ENCODE measurements around the gene NFATC2. TPM values are rescaled to one million over a fixed set of nuclear protein-coding genes. Genes with fewer than 3 reads are reported as not detected.

The NFATC2 gene
- polyA plus RNA-seq, 1 donor from 2014 or later, result not detected

DNA sequence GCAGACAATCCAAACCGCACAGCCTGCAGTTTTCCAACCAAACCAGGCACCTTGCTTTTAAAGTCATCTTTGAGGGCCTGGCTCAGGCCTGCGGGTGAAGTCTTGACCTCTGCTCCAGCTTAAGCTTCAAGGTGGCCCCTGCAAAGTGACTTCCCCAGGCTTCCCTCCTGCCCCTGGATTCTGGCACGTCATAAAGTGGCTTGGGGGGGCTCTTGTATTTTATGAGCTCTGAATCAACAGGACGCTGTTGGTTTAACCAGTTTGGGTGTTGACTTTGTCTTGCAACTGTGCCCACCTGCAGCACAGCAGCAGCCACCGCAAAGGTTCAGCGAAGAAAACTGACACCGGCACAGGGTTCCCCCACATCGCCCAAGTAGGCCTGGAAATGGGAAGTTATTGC is 81.2 kb downstream of the NFATC2 start:
- Histone ChIP-seq H3K4me3 (ENCODE audit: low read length) (no peak overlapping the region), H3K36me3 (ENCODE audit: insufficient read depth, low read length) (no peaks in the 10 kb centered on the region), H3K27me3 (ENCODE audit: insufficient read depth, low read depth, low read length) (no peaks in the 10 kb centered on the region), H3K9ac (ENCODE audit: low read length) (no peak overlapping the region), H3K79me2 (replicated peaks; ENCODE audit: insufficient read depth, low read length) (no peaks in the 10 kb centered on the region), H3K27ac (ENCODE audit: low read length) (no peak overlapping the region), H2AFZ (ENCODE audit: low read depth, low read length) (no peak overlapping the region), H4K20me1 (ENCODE audit: insufficient read depth) (no peaks in the 10 kb centered on the region), H3K4me2 (ENCODE audit: low read length) (no peak overlapping the region), H3K9me3 (ENCODE audit: low read length) (no peaks in the 10 kb centered on the region), H3K9me2 (ENCODE audit: insufficient read depth, low read length) (no peaks in the 10 kb centered on the region), H3F3A (ENCODE audit: insufficient read depth, low read length, poor library complexity, severe bottlenecking) (no peaks in the 10 kb centered on the region)
- TF ChIP-seq RAD21 (conservative IDR thresholded peaks at IDR 0.05), result no peak
- no peak for TF ChIP-seq SMC3 (conservative IDR thresholded peaks at IDR 0.05; ENCODE audit: poor library complexity)
- TF ChIP-seq, protein P1, sequence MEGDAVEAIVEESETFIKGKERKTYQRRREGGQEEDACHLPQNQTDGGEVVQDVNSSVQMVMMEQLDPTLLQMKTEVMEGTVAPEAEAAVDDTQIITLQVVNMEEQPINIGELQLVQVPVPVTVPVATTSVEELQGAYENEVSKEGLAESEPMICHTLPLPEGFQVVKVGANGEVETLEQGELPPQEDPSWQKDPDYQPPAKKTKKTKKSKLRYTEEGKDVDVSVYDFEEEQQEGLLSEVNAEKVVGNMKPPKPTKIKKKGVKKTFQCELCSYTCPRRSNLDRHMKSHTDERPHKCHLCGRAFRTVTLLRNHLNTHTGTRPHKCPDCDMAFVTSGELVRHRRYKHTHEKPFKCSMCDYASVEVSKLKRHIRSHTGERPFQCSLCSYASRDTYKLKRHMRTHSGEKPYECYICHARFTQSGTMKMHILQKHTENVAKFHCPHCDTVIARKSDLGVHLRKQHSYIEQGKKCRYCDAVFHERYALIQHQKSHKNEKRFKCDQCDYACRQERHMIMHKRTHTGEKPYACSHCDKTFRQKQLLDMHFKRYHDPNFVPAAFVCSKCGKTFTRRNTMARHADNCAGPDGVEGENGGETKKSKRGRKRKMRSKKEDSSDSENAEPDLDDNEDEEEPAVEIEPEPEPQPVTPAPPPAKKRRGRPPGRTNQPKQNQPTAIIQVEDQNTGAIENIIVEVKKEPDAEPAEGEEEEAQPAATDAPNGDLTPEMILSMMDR (IDR thresholded peaks at IDR 0.05; ENCODE audit: poor library complexity, severe bottlenecking), result no peak
- TF ChIP-seq POLR2AphosphoS5 (IDR thresholded peaks at IDR 0.05), result no peak
- TF ChIP-seq MXI1 (conservative IDR thresholded peaks at IDR 0.05; ENCODE audit: poor library complexity, severe bottlenecking), result no peak
- no peak for TF ChIP-seq EZH2 (IDR thresholded peaks at IDR 0.05; ENCODE audit: borderline replicate concordance, insufficient read depth, low read length, poor library complexity, severe bottlenecking)
- TF ChIP-seq EP300 (conservative IDR thresholded peaks at IDR 0.05; ENCODE audit: poor library complexity, severe bottlenecking), result no peak
- TF ChIP-seq TAF1 (IDR thresholded peaks at IDR 0.05; ENCODE audit: low read depth), result no peak

DNA sequence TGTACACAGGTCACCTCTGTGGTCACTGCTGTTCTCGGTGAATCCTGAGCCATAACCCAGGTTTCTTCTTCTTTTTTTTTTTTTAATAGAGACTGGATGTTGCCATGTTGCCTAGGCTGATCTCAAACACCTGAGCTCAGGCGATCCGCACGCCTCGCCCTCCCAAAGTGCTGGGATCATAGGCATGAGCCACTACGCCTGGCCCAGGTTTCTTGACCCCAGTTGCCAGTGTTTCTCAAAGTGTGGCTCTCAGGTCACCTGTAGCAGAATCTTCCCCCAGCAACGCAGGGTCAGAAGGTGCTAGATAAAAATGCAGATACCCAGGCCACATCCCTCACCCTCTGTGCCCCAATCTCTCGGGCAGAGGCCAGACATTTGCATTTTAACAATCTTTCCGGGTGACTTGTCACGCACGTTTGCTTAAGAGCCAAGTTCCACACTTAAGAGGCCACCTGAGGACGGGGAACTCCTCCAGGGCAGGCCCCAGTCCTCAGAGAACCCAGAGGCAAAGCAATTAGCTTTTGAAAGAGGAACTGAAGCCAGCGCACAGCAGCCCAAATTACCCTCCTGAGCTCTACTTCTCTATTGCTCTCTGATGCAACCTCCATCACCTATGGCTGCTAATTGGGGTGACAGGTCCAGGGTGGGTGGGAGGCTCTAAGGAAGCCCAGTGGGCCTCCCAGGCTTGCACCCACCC is 81.8 kb downstream of the NFATC2 start:
- no peaks in the 10 kb centered on the region for H3K9me2 ChIP-seq (ENCODE audit: insufficient read depth, low read length)
- H3F3A ChIP-seq (ENCODE audit: insufficient read depth, low read length, poor library complexity, severe bottlenecking), result no peaks in the 10 kb centered on the region
- H3K27me3 ChIP-seq (ENCODE audit: insufficient read depth, low read depth, low read length), result no peaks in the 10 kb centered on the region

DNA sequence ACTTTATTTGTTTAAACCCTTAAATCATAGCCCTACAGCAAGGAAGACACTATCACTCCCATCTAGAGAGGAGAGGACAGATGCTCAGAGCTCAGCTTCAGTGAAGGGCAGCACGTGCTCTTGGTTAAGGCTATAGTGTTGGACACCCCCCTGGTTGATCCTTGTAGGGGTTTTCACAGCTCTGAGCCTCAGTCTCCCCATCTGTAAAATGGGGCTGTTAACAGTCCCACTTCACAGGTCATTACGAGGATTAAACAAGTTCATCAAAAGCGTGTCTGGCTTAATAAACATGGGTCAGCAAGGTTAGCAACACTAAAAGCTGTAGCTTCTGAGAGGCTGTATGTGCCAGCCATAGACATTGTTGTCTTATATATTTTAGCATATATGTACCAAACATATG is 82.4 kb downstream of the NFATC2 start:
- Histone ChIP-seq H3K36me3 (ENCODE audit: insufficient read depth, low read length) (no peaks in the 10 kb centered on the region), H3K27me3 (ENCODE audit: insufficient read depth, low read depth, low read length) (no peaks in the 10 kb centered on the region), H3K4me3 (ENCODE audit: low read length) (no peak overlapping the region), H3K9ac (ENCODE audit: low read length) (no peak overlapping the region), H3K4me2 (ENCODE audit: low read length) (no peak overlapping the region), H3K9me3 (ENCODE audit: low read length) (no peaks in the 10 kb centered on the region), H2AFZ (ENCODE audit: low read depth, low read length) (no peak overlapping the region), H3F3A (ENCODE audit: insufficient read depth, low read length, poor library complexity, severe bottlenecking) (no peaks in the 10 kb centered on the region), H3K9me2 (ENCODE audit: insufficient read depth, low read length) (no peaks in the 10 kb centered on the region), H3K79me2 (replicated peaks; ENCODE audit: insufficient read depth, low read length) (no peaks in the 10 kb centered on the region), H4K20me1 (ENCODE audit: insufficient read depth) (no peaks in the 10 kb centered on the region), H3K27ac (ENCODE audit: low read length) (no peak overlapping the region)
- TF ChIP-seq, protein P2, sequence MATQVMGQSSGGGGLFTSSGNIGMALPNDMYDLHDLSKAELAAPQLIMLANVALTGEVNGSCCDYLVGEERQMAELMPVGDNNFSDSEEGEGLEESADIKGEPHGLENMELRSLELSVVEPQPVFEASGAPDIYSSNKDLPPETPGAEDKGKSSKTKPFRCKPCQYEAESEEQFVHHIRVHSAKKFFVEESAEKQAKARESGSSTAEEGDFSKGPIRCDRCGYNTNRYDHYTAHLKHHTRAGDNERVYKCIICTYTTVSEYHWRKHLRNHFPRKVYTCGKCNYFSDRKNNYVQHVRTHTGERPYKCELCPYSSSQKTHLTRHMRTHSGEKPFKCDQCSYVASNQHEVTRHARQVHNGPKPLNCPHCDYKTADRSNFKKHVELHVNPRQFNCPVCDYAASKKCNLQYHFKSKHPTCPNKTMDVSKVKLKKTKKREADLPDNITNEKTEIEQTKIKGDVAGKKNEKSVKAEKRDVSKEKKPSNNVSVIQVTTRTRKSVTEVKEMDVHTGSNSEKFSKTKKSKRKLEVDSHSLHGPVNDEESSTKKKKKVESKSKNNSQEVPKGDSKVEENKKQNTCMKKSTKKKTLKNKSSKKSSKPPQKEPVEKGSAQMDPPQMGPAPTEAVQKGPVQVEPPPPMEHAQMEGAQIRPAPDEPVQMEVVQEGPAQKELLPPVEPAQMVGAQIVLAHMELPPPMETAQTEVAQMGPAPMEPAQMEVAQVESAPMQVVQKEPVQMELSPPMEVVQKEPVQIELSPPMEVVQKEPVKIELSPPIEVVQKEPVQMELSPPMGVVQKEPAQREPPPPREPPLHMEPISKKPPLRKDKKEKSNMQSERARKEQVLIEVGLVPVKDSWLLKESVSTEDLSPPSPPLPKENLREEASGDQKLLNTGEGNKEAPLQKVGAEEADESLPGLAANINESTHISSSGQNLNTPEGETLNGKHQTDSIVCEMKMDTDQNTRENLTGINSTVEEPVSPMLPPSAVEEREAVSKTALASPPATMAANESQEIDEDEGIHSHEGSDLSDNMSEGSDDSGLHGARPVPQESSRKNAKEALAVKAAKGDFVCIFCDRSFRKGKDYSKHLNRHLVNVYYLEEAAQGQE (IDR thresholded peaks at IDR 0.05; ENCODE audit: borderline replicate concordance), result no peak
- TF ChIP-seq MXI1 (conservative IDR thresholded peaks at IDR 0.05; ENCODE audit: poor library complexity, severe bottlenecking) (no peak), EZH2 (IDR thresholded peaks at IDR 0.05; ENCODE audit: borderline replicate concordance, insufficient read depth, low read length, poor library complexity, severe bottlenecking) (no peak), EP300 (conservative IDR thresholded peaks at IDR 0.05; ENCODE audit: poor library complexity, severe bottlenecking) (no peak), SMC3 (conservative IDR thresholded peaks at IDR 0.05; ENCODE audit: poor library complexity) (no peak), RAD21 (conservative IDR thresholded peaks at IDR 0.05) (no peak), POLR2AphosphoS5 (IDR thresholded peaks at IDR 0.05) (no peak), TAF1 (IDR thresholded peaks at IDR 0.05; ENCODE audit: low read depth) (no peak)
- TF ChIP-seq, protein P1 (IDR thresholded peaks at IDR 0.05; ENCODE audit: poor library complexity, severe bottlenecking), result no peak

More for the DNA sequence above, 81.8 kb downstream of the NFATC2 start:
- Histone ChIP-seq H2AFZ (ENCODE audit: low read depth, low read length) (no peak overlapping the region), H4K20me1 (ENCODE audit: insufficient read depth) (no peaks in the 10 kb centered on the region), H3K9me3 (ENCODE audit: low read length) (no peaks in the 10 kb centered on the region), H3K4me3 (ENCODE audit: low read length) (no peak overlapping the region), H3K27ac (ENCODE audit: low read length) (no peak overlapping the region), H3K9ac (ENCODE audit: low read length) (no peak overlapping the region), H3K79me2 (replicated peaks; ENCODE audit: insufficient read depth, low read length) (no peaks in the 10 kb centered on the region), H3K36me3 (ENCODE audit: insufficient read depth, low read length) (no peaks in the 10 kb centered on the region), H3K4me2 (ENCODE audit: low read length) (no peak overlapping the region)
- no peak for TF ChIP-seq EZH2 (IDR thresholded peaks at IDR 0.05; ENCODE audit: borderline replicate concordance, insufficient read depth, low read length, poor library complexity, severe bottlenecking)
- TF ChIP-seq EP300 (conservative IDR thresholded peaks at IDR 0.05; ENCODE audit: poor library complexity, severe bottlenecking), result no peak
- no peak for TF ChIP-seq RAD21 (conservative IDR thresholded peaks at IDR 0.05)
